HCT116 (cell line): ENCODE data around the gene C1QTNF12. TPM values are rescaled to one million over a fixed set of nuclear protein-coding genes. Genes with fewer than 3 reads are reported as not detected.

ENCODE experiments used
- ATAC-seq: fragments of 200-7000 bp; cut with Tn5 transposase; 2 replicates; pipeline ENCODE4 v1.9.1; 2020; ENCODE audit warnings: mild to moderate bottlenecking, moderate library complexity
- BruUV-seq: library from RNA; stranded (reverse); fragments of 400-500 nt; replicated peaks from 2 replicates; lab custom pipeline; 2021; lab: Mats Ljungman, UMichigan
- CTCF ChIA-PET: fragments of 300-600 bp; sonication (Branson Sonifier 250); formaldehyde crosslinking; loops from one replicate; lab custom pipeline; 2021; ENCODE audit warnings: antibody characterized with exemption; lab: Charles Lee
- POLR2A ChIA-PET: fragments of 300-600, 350-600 bp; sonication (Branson Sonifier 250); formaldehyde crosslinking; loops from one replicate; lab custom pipeline; 2021; ENCODE audit warnings: antibody characterized with exemption; lab: Charles Lee
- RAD21 ChIA-PET, 2 experiments: fragments of 300-600 bp; sonication (Branson Sonifier 250); formaldehyde crosslinking; loops; one replicate each; lab custom pipeline; 2023; ENCODE audit warnings: low total read pairs in 2 of 2; ENCODE audit not compliant: uncharacterized antibody in 2 of 2, unreplicated experiment in 2 of 2, low non-redundant PET in 1 of 2; lab: Charles Lee
- DNase-seq: peaks from one replicate; pipeline ENCODE4 v3.0.0-alpha.2; 2010; ENCODE audit warnings: low read depth, low spot score
- H2AFZ ChIP-seq: fragments of 200-600 bp; shearing (Covaris generic), sonication (generic); 2 replicates; pipeline ENCODE4 v1.6.1; 2017; ENCODE audit warnings: low read depth, mixed run types, mixed read lengths, antibody characterized with exemption, low read length; ENCODE audit not compliant: poor library complexity, severe bottlenecking
- H3K27ac ChIP-seq: 2 replicates; pipeline ENCODE4 v1.5.1; 2012; ENCODE audit warnings: low read depth, low read length
- H3K27me3 ChIP-seq: fragments of 200-600 bp; sonication (generic); 2 replicates; pipeline ENCODE4 v1.6.1; 2016; ENCODE audit warnings: mixed run types, low read length, mixed read lengths; ENCODE audit not compliant: insufficient read depth
- H3K36me3 ChIP-seq, 2 experiments: fragments of 200-500 bp in 1 of 2; fragments of 200-600 bp in 1 of 2; sonication (Bioruptor generic) in 1 of 2; sonication (generic) in 1 of 2; 2 replicates each; pipeline versions ENCODE4 v1.5.1 to v1.6.1; 2014 to 2016; ENCODE audit warnings: low read length in 2 of 2, inconsistent platforms in 1 of 2, mixed read lengths in 1 of 2, mixed run types in 1 of 2; ENCODE audit not compliant: insufficient read depth in 2 of 2, control insufficient read depth in 1 of 2
- H3K4me1 ChIP-seq, 2 experiments: fragments of 200-600 bp in 1 of 2; sonication (generic) in 1 of 2; 2 replicates each; pipeline versions ENCODE4 v1.5.1 to v1.6.1; 2012 to 2017; ENCODE audit warnings: low read length in 2 of 2, inconsistent platforms in 1 of 2, mild to moderate bottlenecking in 1 of 2, mixed read lengths in 1 of 2, mixed run types in 1 of 2, moderate library complexity in 1 of 2; ENCODE audit not compliant: insufficient read depth in 2 of 2, control insufficient read depth in 1 of 2
- H3K4me2 ChIP-seq: fragments of 200-600 bp; sonication (generic); 2 replicates; pipeline ENCODE4 v1.6.1; 2017; ENCODE audit warnings: mixed run types, low read length, mixed read lengths
- H3K4me3 ChIP-seq, 2 experiments: fragments of 200-600 bp in 1 of 2; sonication (generic) in 1 of 2; replicated peaks in 1 of 2; 2 replicates each; pipeline ENCODE4 v1.5.1; 2011 to 2016; ENCODE audit warnings: low read length in 2 of 2, control low read depth in 1 of 2, low read depth in 1 of 2, mild to moderate bottlenecking in 1 of 2, mixed read lengths in 1 of 2, mixed run types in 1 of 2
- H3K79me2 ChIP-seq: fragments of 200-600 bp; sonication (generic); 2 replicates; pipeline ENCODE4 v1.6.1; 2017; ENCODE audit warnings: mild to moderate bottlenecking, mixed run types, low read length, moderate library complexity, mixed read lengths; ENCODE audit not compliant: insufficient read depth
- H3K9ac ChIP-seq: fragments of 200-600 bp; sonication (generic); 2 replicates; pipeline ENCODE4 v1.6.1; 2016; ENCODE audit warnings: low read length, mixed read lengths
- H3K9me2 ChIP-seq: fragments of 200-600 bp; sonication (generic), shearing (Covaris generic); 2 replicates; pipeline ENCODE4 v1.6.1; 2017; ENCODE audit warnings: mixed run types, mild to moderate bottlenecking, moderate library complexity; ENCODE audit not compliant: insufficient read depth
- H3K9me3 ChIP-seq, 2 experiments: fragments of 200-500 bp in 1 of 2; fragments of 200-600 bp in 1 of 2; sonication (Bioruptor generic) in 1 of 2; sonication (generic) in 1 of 2; 2 replicates each; pipeline ENCODE4 v1.6.1; 2014 to 2017; ENCODE audit warnings: low read length in 2 of 2, mixed read lengths in 2 of 2, inconsistent platforms in 1 of 2, low read depth in 1 of 2, mild to moderate bottlenecking in 1 of 2, mixed run types in 1 of 2, moderate library complexity in 1 of 2; ENCODE audit not compliant: control insufficient read depth in 1 of 2, insufficient read depth in 1 of 2
- H4K20me1 ChIP-seq: fragments of 200-600 bp; sonication (generic), shearing (Covaris generic); 2 replicates; pipeline ENCODE4 v1.6.1; 2017; ENCODE audit warnings: mixed run types, mild to moderate bottlenecking, moderate library complexity; ENCODE audit not compliant: insufficient read depth
- CEBPB ChIP-seq: IDR thresholded peaks from 2 replicates; pipeline ENCODE4 v1.6.1; 2012; ENCODE audit warnings: low read depth
- EGR1 ChIP-seq: IDR thresholded peaks from 2 replicates; pipeline ENCODE4 v1.6.1; 2012; ENCODE audit warnings: low read depth
- EZH2 ChIP-seq: fragments of 200-600 bp; sonication (generic); IDR thresholded peaks from 2 replicates; pipeline ENCODE4 v1.6.1; 2017; ENCODE audit warnings: antibody characterized with exemption, mixed run types
- EZH2phosphoT487 ChIP-seq: fragments of 200-600 bp; IDR thresholded peaks from 2 replicates; pipeline ENCODE4 v1.6.1; 2018; ENCODE audit warnings: antibody characterized with exemption, borderline replicate concordance
- FOSL1 ChIP-seq: IDR thresholded peaks from 2 replicates; pipeline ENCODE4 v1.6.1; 2012; ENCODE audit warnings: low read depth
- JUND ChIP-seq: IDR thresholded peaks from 2 replicates; pipeline ENCODE4 v1.6.1; 2012
- POLR2A ChIP-seq: IDR thresholded peaks from 2 replicates; pipeline ENCODE4 v1.7.0; 2011; ENCODE audit warnings: borderline replicate concordance; ENCODE audit not compliant: insufficient read depth, insufficient read length; ENCODE audit errors: extremely low read depth
- POLR2AphosphoS5 ChIP-seq: IDR thresholded peaks from 2 replicates; pipeline ENCODE4 v1.6.1; 2011; ENCODE audit warnings: mild to moderate bottlenecking, low read depth, low read length, moderate library complexity
- RAD21 ChIP-seq: IDR thresholded peaks from 2 replicates; pipeline ENCODE4 v1.6.1; 2012; ENCODE audit warnings: low read depth, mild to moderate bottlenecking
- SIN3A ChIP-seq: IDR thresholded peaks from 2 replicates; pipeline ENCODE4 v1.6.1; 2012; ENCODE audit warnings: low read depth
- SP1 ChIP-seq: IDR thresholded peaks from 2 replicates; pipeline ENCODE4 v1.6.1; 2012; ENCODE audit warnings: low read depth
- SRF ChIP-seq: IDR thresholded peaks from 2 replicates; pipeline ENCODE4 v1.6.1; 2012; ENCODE audit warnings: low read depth
- TCF7L2 ChIP-seq: IDR thresholded peaks from 2 replicates; pipeline ENCODE4 v1.7.0; 2011; ENCODE audit warnings: borderline replicate concordance, inconsistent platforms; ENCODE audit not compliant: insufficient read depth, insufficient read length; ENCODE audit errors: extremely low read depth
- YY1 ChIP-seq: IDR thresholded peaks from 2 replicates; pipeline ENCODE4 v1.6.1; 2011; ENCODE audit warnings: low read length, low read depth, moderate library complexity, mild to moderate bottlenecking; ENCODE audit not compliant: insufficient replicate concordance; ENCODE audit errors: extremely low read depth
- ZNF274 ChIP-seq: fragments of 200-500 bp; sonication (Bioruptor generic); IDR thresholded peaks from 2 replicates; pipeline ENCODE4 v1.6.1; 2014; ENCODE audit warnings: mild to moderate bottlenecking, low read depth, low read length, inconsistent platforms
- intact Hi-C: fragments of 100-400 bp; cut with micrococcal nuclease; formaldehyde crosslinking; loops from 2 replicates; pipeline ENCODE4 v1.10.0; 2022
- total RNA-seq: library from RNA; stranded (reverse); gene quantifications from one replicate; pipeline ENCODE4 v1.2.1, GENCODE V29; 2021; ENCODE audit not compliant: unreplicated experiment
- TF ChIP-seq, protein P1 (sequence below): IDR thresholded peaks from 2 replicates; pipeline ENCODE4 v1.6.1; 2012
- TF ChIP-seq, protein P2 (sequence below): IDR thresholded peaks from 2 replicates; pipeline ENCODE4 v1.6.1; 2012; ENCODE audit warnings: low read depth
- TF ChIP-seq, protein P3 (sequence below), 3 experiments: fragments of 200-600 bp in 1 of 3; sonication (generic) in 1 of 3; IDR thresholded peaks in 2 of 3; conservative IDR thresholded peaks in 1 of 3; 2 replicates each; pipeline ENCODE4 v1.5.1; 2012 to 2017; ENCODE audit warnings: low read depth in 2 of 3, low read length in 2 of 3, antibody characterized with exemption in 1 of 3, borderline replicate concordance in 1 of 3, control low read depth in 1 of 3, mild to moderate bottlenecking in 1 of 3, mixed read lengths in 1 of 3, mixed run types in 1 of 3, moderate library complexity in 1 of 3; ENCODE audit not compliant: insufficient read depth in 1 of 3

Gene C1QTNF12
- total RNA-seq, 1 experiment from 2014 or later, result 6.9 TPM

DNA sequence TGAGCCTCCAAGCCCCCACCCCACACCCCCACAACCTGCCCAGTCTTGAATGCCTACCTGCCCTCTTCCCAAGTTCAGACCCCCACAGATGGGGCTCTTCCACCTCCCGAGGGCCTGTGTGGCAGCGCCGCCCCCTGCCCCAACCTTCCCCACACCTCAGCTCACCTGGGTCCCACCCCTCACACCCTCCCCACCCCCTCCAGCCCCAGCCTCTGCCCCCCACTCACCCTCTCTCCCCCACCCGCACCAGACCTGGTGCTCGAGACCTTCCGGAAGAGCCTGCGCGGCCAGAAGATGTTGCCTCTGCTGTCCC is 49.4 kb downstream of the C1QTNF12 start:
- no TSS peak for BruUV-seq
- Histone ChIP-seq H3K4me3 (no peak overlapping the region), H2AFZ (no peak overlapping the region), H3K27me3 (no peaks in the 10 kb centered on the region), H3K4me2 (no peak overlapping the region), H3K27ac (no peak overlapping the region), H3K9me2 (no peaks in the 10 kb centered on the region), H3K9ac (no peak overlapping the region), H3K4me1 (peaks cover 0 to 5% of the 10 kb centered on the region in 2 experiments; a peak in 1 of 4 replicates), H3K9me3 (peaks cover 0 to 4% of the 10 kb centered on the region in 2 experiments; a peak in 1 of 4 replicates), H4K20me1 (no peaks in the 10 kb centered on the region), H3K79me2 (no peaks in the 10 kb centered on the region), H3K36me3 (no peaks in the 10 kb centered on the region)
- intact Hi-C loops, result no loop called here
- ChIA-PET RAD21 (no interaction called here), CTCF (no interaction called here), POLR2A (no interaction called here)
- ATAC-seq (no peak), DNase-seq (no peak)
- TF ChIP-seq POLR2A (no peak), JUND (no peak), SRF (no peak), FOSL1 (no peak), YY1 (no peak), CEBPB (no peak), RAD21 (no peak), EZH2 (no peak), EGR1 (no peak), SP1 (no peak), EZH2phosphoT487 (no peak), POLR2AphosphoS5 (no peak), SIN3A (no peak), TCF7L2 (no peak), ZNF274 (no peak)
- TF ChIP-seq, protein P1, sequence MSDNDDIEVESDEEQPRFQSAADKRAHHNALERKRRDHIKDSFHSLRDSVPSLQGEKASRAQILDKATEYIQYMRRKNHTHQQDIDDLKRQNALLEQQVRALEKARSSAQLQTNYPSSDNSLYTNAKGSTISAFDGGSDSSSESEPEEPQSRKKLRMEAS, result no peak
- TF ChIP-seq, protein P2, sequence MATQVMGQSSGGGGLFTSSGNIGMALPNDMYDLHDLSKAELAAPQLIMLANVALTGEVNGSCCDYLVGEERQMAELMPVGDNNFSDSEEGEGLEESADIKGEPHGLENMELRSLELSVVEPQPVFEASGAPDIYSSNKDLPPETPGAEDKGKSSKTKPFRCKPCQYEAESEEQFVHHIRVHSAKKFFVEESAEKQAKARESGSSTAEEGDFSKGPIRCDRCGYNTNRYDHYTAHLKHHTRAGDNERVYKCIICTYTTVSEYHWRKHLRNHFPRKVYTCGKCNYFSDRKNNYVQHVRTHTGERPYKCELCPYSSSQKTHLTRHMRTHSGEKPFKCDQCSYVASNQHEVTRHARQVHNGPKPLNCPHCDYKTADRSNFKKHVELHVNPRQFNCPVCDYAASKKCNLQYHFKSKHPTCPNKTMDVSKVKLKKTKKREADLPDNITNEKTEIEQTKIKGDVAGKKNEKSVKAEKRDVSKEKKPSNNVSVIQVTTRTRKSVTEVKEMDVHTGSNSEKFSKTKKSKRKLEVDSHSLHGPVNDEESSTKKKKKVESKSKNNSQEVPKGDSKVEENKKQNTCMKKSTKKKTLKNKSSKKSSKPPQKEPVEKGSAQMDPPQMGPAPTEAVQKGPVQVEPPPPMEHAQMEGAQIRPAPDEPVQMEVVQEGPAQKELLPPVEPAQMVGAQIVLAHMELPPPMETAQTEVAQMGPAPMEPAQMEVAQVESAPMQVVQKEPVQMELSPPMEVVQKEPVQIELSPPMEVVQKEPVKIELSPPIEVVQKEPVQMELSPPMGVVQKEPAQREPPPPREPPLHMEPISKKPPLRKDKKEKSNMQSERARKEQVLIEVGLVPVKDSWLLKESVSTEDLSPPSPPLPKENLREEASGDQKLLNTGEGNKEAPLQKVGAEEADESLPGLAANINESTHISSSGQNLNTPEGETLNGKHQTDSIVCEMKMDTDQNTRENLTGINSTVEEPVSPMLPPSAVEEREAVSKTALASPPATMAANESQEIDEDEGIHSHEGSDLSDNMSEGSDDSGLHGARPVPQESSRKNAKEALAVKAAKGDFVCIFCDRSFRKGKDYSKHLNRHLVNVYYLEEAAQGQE, result no peak
- TF ChIP-seq, protein P3, sequence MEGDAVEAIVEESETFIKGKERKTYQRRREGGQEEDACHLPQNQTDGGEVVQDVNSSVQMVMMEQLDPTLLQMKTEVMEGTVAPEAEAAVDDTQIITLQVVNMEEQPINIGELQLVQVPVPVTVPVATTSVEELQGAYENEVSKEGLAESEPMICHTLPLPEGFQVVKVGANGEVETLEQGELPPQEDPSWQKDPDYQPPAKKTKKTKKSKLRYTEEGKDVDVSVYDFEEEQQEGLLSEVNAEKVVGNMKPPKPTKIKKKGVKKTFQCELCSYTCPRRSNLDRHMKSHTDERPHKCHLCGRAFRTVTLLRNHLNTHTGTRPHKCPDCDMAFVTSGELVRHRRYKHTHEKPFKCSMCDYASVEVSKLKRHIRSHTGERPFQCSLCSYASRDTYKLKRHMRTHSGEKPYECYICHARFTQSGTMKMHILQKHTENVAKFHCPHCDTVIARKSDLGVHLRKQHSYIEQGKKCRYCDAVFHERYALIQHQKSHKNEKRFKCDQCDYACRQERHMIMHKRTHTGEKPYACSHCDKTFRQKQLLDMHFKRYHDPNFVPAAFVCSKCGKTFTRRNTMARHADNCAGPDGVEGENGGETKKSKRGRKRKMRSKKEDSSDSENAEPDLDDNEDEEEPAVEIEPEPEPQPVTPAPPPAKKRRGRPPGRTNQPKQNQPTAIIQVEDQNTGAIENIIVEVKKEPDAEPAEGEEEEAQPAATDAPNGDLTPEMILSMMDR (IDR thresholded peaks at IDR 0.05 in 2 of 3, conservative IDR thresholded peaks at IDR 0.05 in 1 of 3; ENCODE audit: borderline replicate concordance in 1 of 3, insufficient read depth in 1 of 3, low read depth in 2 of 3, low read length in 2 of 3), result no peak
